Measurements from ENCODE around the gene PRKAR2B. TPM values are rescaled to one million over a fixed set of nuclear protein-coding genes. Genes with fewer than 3 reads are reported as not detected.

PRKAR2B gene
- total RNA-seq: 10 to 100 TPM; 31.7 to 58.4 (median 43.7) TPM
- polyA plus RNA-seq: 10 to 100 TPM; 24.2 to 84.9 TPM
- long read RNA-seq, donor 1, partial matches to known transcripts: 9 of 12 reads
- long read RNA-seq, donor 1, other reads (novel, unspliced or antisense): 1 of 12 reads
- long read RNA-seq, donor 2, transcript PRKAR2B-201 (11 exons, 3,745 nt): major isoform, 81 of 124 reads
- long read RNA-seq, donor 2, partial matches to known transcripts: 43 of 124 reads
- long read RNA-seq, donor 2, other reads (novel, unspliced or antisense): 0 of 124 reads
- long read RNA-seq, donor 3, transcript PRKAR2B-201 (11 exons, 3,745 nt): major isoform, 178 of 207 reads
- long read RNA-seq, donor 3, partial matches to known transcripts: 7 of 207 reads
- long read RNA-seq, donor 3, other reads (novel, unspliced or antisense): 22 of 207 reads

GRCh38 chr7:107044347-107045194 is at the start of gene PRKAR2B:
Gene PRKAR2B (plus strand): TSS chr7:107044705. CDS start chr7:107044908, 203 bp downstream.
- peak; percentile 90 to 94 (median 93) for DNase-seq
- intact Hi-C loops (cut with DNase I): loop anchor here in 1 of 4 donors (10.0 kb wide), 1 partner anchor 380 kb away; the partner anchor contains the start of gene CCDC71L

DNA sequence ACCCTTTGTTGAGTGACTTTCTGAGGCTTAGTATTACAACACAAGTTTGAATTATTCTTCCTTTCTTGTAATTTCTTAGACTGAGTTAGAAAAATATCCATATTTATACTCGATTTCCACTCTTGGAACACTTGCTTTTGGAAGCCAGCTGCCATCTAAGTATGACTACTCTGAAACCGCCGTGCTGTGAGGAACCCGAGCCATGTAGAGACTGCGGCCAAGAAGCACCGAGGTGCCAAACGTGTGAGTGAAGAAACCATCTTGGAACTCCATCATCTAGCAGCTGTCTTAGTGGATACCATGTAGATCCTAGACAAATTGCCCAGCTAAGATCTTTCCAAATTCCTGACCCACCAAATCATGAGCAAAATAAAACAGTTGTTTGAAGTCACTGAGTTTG is 49.7 kb upstream of the PRKAR2B start:
- Histone ChIP-seq H3K4me1 (ENCODE audit: insufficient read depth) (no peaks in the 10 kb centered on the region), H3K27ac (no peak overlapping the region), H3K4me3 (no peak overlapping the region), H3K9me3 (no peaks in the 10 kb centered on the region), H3K27me3 (no peaks in the 10 kb centered on the region), H3K36me3 (no peaks in the 10 kb centered on the region)
- WGBS, 3 donors: 94 to 96% (median 95%) methylated on average over 7 of the region's 7 CpGs
- intact Hi-C loops (cut with DNase I): no loop called here
- DNase-seq: no peak
- TF ChIP-seq, protein P1, sequence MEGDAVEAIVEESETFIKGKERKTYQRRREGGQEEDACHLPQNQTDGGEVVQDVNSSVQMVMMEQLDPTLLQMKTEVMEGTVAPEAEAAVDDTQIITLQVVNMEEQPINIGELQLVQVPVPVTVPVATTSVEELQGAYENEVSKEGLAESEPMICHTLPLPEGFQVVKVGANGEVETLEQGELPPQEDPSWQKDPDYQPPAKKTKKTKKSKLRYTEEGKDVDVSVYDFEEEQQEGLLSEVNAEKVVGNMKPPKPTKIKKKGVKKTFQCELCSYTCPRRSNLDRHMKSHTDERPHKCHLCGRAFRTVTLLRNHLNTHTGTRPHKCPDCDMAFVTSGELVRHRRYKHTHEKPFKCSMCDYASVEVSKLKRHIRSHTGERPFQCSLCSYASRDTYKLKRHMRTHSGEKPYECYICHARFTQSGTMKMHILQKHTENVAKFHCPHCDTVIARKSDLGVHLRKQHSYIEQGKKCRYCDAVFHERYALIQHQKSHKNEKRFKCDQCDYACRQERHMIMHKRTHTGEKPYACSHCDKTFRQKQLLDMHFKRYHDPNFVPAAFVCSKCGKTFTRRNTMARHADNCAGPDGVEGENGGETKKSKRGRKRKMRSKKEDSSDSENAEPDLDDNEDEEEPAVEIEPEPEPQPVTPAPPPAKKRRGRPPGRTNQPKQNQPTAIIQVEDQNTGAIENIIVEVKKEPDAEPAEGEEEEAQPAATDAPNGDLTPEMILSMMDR (IDR thresholded peaks at IDR 0.05): no peak
- TF ChIP-seq EP300 (IDR thresholded peaks at IDR 0.05) (no peak), POLR2A (IDR thresholded peaks at IDR 0.05) (no peak)

More at GRCh38 chr7:107044347-107045194, at the start of gene PRKAR2B:
- WGBS, 3 donors: 0 to 1% (median 1%) methylated on average over 72 to 110 of the region's 110 CpGs
- no peaks in the 10 kb centered on the region for H3K4me1 ChIP-seq (ENCODE audit: insufficient read depth)
- H3K27me3 ChIP-seq: no peaks in the 10 kb centered on the region
- TF ChIP-seq, protein P1 (IDR thresholded peaks at IDR 0.05): peak in 2 of 3 donors; percentile 34 to 38
- no peak for TF ChIP-seq EP300 (IDR thresholded peaks at IDR 0.05)
- peak; percentile 49 for TF ChIP-seq POLR2A (IDR thresholded peaks at IDR 0.05)
- H3K36me3 ChIP-seq: no peaks in the 10 kb centered on the region
- H3K27ac ChIP-seq: peak within 1 kb of the TSS; percentile 41 to 85
- peak within 1 kb of the TSS; percentile 90 for H3K4me3 ChIP-seq
- H3K9me3 ChIP-seq: no peaks in the 10 kb centered on the region

DNA sequence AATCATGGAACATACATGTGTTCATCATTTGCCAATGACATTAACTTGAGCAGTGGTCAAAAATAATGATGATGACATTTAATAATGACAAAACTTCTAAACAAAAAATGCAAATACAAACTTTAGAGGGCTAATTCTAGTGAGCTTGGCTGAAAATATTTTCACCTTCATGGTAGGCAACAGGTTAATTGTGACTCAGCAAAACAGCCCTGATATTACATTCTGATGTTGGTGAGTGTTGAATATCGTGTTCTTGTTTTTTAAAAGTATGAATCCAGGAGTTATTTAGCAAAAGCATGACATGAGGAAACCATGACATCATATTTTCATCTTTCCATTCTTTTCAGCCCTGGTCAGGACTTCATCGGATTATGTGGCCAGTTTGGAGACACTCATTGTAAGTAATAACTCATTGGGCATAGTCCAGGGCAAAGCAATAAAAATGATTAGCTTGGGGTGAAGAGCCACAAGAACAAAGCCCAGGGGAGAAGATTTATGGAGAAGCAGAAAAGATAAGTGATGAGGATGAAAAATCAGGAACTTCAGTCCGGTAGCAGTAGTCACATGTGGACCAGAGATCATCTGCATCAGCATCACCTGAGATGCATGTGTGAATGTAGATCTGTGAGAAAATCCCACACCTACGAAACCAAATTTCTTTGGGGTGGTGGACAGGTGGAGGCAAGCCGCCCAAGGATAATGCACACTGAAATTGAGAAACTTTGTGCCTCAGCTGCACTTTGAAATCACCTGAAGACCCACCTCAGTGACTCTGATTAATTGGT is 46.8 kb upstream of the PRKAR2B start:
- no peaks in the 10 kb centered on the region for H3K36me3 ChIP-seq
- intact Hi-C loops (cut with DNase I): no loop called here
- 68 to 78% (median 78%) methylated on average over 5 of the region's 5 CpGs for WGBS, 3 donors
- H3K9me3 ChIP-seq: no peaks in the 10 kb centered on the region
- no peak overlapping the region for H3K4me3 ChIP-seq
- DNase-seq: no peak
- no peak overlapping the region for H3K27ac ChIP-seq
- H3K27me3 ChIP-seq: no peaks in the 10 kb centered on the region
- H3K4me1 ChIP-seq (ENCODE audit: insufficient read depth): no peaks in the 10 kb centered on the region
- TF ChIP-seq, protein P1 (IDR thresholded peaks at IDR 0.05): no peak
- TF ChIP-seq EP300 (IDR thresholded peaks at IDR 0.05) (no peak), POLR2A (IDR thresholded peaks at IDR 0.05) (no peak)

GRCh38 chr7:106999023-106999422 is 45.5 kb upstream of the PRKAR2B start:
- no peaks in the 10 kb centered on the region for H3K4me1 ChIP-seq (ENCODE audit: insufficient read depth)
- no peak for DNase-seq
- H3K27me3 ChIP-seq: no peaks in the 10 kb centered on the region
- TF ChIP-seq POLR2A (IDR thresholded peaks at IDR 0.05) (no peak), EP300 (IDR thresholded peaks at IDR 0.05) (no peak)
- TF ChIP-seq, protein P1 (IDR thresholded peaks at IDR 0.05): no peak
- 88 to 91% (median 91%) methylated on average over 2 of the region's 2 CpGs for WGBS, 3 donors
- H3K9me3 ChIP-seq: no peaks in the 10 kb centered on the region
- H3K36me3 ChIP-seq: no peaks in the 10 kb centered on the region
- H3K27ac ChIP-seq: no peak overlapping the region
- intact Hi-C loops (cut with DNase I): no loop called here
- H3K4me3 ChIP-seq: no peak overlapping the region
